H54 (cell line): ENCODE data around the gene SRCIN1.

Experiments used
- DNase-seq: peaks from one replicate; pipeline ENCODE4 v3.0.0; 2011; ENCODE audit warnings: low spot score, mixed read lengths; ENCODE audit not compliant: insufficient read length
- FAIRE-seq: peaks from 3 replicates; lab custom pipeline; 2011; peaks lifted over from hg19 to GRCh38; lab: Jason Lieb, UNC
- POLR2A ChIP-seq: IDR thresholded peaks from 2 replicates; pipeline ENCODE4 v1.6.1; 2011; ENCODE audit warnings: low read depth, mild to moderate bottlenecking, low read length

Gene SRCIN1

DNA sequence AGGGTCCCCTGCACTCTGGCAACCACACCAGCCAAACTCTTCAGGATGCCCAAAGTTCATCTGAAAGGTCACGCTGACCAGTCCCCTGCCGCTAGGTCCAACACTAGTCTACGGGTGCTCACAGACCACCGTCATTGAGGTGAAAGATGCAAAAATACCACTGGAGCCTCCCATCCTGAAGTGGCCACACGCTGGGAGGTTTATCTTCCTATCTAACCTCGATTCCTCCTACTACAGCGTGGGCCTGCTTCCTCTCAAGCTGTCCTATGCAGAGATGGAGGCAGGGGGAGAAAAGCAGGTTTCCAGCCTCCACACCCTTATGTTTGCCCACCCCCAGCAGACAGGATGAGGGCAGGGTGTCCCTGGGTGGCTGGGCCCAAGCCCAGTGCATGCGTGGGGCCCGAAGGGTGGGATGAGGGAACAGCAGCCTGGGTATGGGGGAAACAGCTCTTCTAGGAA lies 6.3 kb downstream of the SRCIN1 start:
- TF ChIP-seq POLR2A = no peak
- DNase-seq (no peak), FAIRE-seq (no peak)

DNA sequence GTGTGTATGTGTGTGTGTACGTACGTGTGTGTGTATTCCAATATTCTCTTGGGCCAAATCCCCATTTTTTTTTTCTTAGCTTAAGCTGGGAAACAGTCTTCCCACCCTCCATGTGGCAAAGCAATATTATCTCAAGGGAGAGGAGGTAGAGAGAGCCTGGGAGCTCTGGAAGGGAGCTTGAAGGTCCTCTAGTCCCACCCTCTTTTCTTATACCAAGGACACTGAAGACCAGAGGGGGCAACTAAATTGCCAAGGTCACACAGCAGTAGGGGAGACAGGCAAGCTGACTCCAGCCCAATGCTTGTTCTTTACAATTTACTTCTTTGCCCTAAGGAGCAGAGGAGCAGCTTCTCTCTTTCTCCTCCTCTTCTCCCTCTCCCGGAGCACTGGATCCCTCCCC lies 6.8 kb downstream of the SRCIN1 start:
- FAIRE-seq (no peak), DNase-seq (no peak)
- TF ChIP-seq POLR2A = no peak

DNA sequence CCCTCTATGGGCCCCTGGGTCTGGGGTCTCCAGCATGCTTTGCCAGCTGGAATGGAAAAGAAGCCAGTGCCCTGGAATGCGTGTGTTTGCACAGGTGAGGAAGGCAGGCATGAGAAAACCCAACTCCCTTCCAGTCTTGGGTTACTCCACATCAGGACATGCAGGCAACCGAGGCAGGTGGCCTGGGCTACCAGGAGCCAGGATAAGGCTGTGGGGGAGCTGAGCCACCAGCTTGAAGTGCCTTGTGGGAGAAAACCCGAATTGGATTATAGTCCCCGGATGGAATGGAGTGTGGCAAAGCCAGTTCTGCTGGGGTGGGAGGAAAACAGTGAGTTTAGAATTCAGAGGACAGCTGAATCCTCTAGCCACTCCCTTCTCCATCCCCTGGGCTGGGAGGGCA lies 7.2 kb downstream of the SRCIN1 start:
- no peak for FAIRE-seq
- DNase-seq = peak; percentile 87
- TF ChIP-seq POLR2A = no peak

- FAIRE-seq (no peak), DNase-seq (no peak)
- TF ChIP-seq POLR2A = no peak
These were observed 8.4 kb downstream of the SRCIN1 start for GRCh38 chr17:38597375-38597774.

GRCh38 chr17:38596651-38597050 lies 9.1 kb downstream of the SRCIN1 start:
- no peak for TF ChIP-seq POLR2A
- FAIRE-seq (no peak), DNase-seq (no peak)

GRCh38 chr17:38595892-38596291 lies 9.9 kb downstream of the SRCIN1 start:
- DNase-seq (no peak), FAIRE-seq (no peak)
- TF ChIP-seq POLR2A = no peak

- no peak for TF ChIP-seq POLR2A
- no peak for DNase-seq
- no peak for FAIRE-seq
These were observed 11.6 kb downstream of the SRCIN1 start for GRCh38 chr17:38594152-38594551.

DNA sequence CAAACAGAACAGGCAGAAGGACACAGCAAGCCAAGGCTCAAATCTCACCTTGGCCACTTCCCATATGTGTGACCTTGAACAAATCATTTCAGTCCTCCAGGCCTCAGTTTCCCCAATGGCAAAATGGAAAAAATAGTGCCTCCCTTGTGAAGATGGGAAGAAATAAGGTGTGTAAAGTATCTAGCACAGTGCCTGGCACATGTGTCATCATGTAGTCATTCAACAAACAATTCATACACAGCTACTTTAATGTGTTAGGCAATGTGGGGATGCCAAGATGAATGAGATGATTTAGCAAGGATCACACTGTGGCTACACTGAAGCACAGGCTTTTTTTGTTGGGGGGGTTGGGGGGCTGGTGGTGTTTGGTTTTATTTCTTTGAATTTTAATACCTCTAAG lies 13.3 kb downstream of the SRCIN1 start:
- TF ChIP-seq POLR2A = no peak
- DNase-seq (no peak), FAIRE-seq (no peak)

DNA sequence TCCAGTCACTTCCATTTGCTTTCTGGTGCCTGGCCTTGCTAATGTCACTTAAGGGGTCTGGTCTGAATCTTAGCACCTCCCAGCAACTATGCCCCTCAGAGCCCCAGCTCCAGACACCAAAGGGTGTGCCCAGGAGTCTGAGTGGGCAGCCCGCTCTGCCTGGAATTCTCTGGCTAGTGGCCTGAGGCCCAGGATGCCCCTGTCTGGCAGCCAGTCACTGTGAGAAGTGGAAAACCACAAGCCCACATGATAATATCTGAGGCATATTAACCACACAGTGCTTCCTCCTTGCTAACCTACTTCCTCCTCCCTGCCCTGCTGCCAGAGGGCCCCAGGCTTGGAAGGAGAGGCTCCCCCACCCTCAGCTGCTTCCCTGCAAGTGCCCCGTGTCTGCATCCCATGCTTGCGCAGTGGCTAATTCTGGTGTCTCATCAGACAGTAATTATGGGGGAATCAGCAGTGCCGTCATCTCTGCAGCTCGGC lies 14.0 kb downstream of the SRCIN1 start:
- no peak for FAIRE-seq
- no peak for TF ChIP-seq POLR2A
- peak; percentile 84 for DNase-seq

GRCh38 chr17:38590988-38591758 lies 14.6 kb downstream of the SRCIN1 start:
- no peak for DNase-seq
- no peak for TF ChIP-seq POLR2A
- no peak for FAIRE-seq

DNA sequence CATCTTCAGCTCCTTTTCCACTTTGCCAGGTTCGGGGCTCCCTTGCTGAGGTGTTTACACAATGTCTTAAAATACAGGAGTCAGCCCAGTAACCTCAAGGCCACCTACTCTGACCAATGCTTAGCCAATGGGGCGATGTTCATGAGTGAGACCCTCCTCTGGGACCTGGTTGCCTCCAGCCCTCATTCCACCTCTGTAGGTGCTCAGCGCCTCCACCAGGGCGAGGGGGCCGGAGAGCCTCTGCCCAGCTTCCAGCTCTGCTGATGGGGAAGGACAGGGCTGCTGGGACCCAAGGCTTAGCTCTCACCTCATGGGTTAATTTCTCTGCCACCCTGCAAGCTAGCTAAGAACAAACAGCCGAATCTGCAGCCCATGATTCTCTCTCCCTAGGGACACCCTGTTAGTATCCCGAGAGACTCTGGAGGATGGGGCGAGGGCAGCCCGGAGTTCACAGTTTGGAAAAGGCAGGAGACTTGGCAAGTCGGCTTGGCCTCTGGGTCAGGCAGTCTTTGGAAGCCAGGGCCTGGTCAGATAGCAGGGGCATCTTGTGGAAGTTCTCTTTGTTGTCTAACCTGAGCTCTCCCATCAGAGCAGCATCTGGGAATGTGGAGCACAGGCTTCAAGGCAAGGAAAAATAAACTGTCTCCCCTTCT lies 16.2 kb downstream of the SRCIN1 start:
- FAIRE-seq (no peak), DNase-seq (no peak)

DNA sequence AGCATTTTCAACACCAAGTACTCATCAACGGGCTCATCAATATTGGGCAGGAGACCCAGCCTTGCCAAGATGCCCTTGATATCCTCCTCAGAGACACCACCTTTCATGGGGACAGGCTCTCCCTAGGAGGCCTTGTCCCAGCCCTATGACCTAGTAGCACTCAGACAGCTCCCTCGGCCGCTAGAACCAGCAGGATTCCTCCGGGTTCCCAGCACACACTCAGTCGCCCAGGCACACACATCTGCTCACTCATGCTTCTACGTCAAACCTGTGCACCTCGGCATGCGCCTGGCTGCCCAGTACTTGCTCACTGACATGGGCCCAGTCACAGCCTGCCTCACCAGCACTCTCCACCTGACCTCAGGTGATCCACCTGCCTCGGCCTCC lies 17.0 kb downstream of the SRCIN1 start:
- FAIRE-seq = no peak
- no peak for TF ChIP-seq POLR2A
- DNase-seq = no peak

More for the DNA sequence above, 16.2 kb downstream of the SRCIN1 start:
- TF ChIP-seq POLR2A = no peak

DNA sequence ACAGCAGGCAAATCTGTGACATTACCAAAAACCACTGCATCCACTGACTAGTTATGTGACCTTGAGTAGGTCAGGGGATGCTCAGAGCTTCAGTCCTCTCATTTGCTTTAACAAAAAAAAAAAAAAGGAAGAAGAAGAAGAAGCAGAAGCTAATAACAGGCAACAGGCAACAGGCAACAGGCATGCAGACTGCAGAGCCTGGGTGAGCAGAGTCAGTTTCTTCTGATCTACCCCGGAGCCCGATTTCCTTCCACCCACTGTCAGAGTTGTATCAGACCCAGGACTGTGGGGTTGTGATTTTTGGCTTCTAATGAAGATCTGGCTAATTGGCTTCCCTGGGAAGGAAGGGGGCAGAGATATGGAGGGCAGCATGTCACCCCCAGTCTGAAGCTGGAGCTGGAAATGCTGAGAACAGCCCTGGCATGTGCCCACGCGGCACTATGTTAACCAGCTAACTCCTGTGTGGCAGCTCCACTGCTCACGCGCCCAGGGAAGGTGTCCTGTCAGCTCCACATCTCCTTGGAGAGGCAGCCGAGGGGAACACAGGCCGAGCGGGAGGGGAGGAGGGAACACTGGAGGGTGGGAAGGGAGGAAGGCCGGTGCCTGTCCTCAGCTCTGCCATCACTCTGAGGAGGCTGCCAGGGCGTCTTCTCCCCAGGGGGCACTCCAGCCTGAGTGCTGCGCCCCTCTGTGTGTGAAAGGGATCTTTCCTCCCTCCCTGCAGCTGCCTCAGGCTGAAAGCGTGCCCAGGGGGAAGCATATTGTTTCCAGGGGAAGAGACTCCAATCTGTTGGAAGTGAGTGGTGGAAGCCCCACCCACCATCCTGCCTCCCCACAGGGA lies 17.6 kb downstream of the SRCIN1 start:
- no peak for FAIRE-seq
- no peak for DNase-seq
- TF ChIP-seq POLR2A = no peak

DNA sequence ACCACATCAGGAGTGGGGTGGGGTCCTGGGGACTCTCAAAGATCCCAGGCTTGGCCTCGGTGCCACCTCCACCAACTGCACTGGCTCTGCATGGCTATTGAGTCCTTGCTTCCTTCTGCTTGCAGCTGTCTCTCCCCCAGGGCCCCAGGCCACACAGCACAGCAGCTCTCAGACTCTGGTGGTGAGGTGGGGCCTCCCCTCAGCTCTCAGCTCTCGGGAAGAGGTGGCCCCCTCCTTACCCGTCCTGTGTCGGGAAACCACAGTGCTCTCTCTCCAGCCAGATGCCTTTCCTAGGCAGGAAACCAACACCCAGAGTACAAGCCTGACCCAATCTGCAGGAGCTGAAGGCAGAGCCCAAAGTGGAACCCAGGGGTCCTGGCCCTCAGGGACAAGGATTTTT lies 18.5 kb downstream of the SRCIN1 start:
- no peak for DNase-seq
- TF ChIP-seq POLR2A = no peak
- FAIRE-seq = no peak
